Loucy (cell line): Measurements from ENCODE around the gene RARB.

Experiments used
- EZH2phosphoT487 ChIP-seq: fragments of 200-600 bp; IDR thresholded peaks from 2 replicates; pipeline ENCODE4 v1.6.1; 2018; ENCODE audit warnings: antibody characterized with exemption, mild to moderate bottlenecking, moderate library complexity, borderline replicate concordance
- TF ChIP-seq, protein P1 (sequence below): fragments of 200-600 bp; sonication (generic); conservative IDR thresholded peaks from 2 replicates; pipeline ENCODE4 v1.5.1; 2014; ENCODE audit warnings: mild to moderate bottlenecking, antibody characterized with exemption, low read length

GRCh38 chr3:25416176-25416575 is 11.9 kb upstream of the RARB start:
- TF ChIP-seq, protein P1, sequence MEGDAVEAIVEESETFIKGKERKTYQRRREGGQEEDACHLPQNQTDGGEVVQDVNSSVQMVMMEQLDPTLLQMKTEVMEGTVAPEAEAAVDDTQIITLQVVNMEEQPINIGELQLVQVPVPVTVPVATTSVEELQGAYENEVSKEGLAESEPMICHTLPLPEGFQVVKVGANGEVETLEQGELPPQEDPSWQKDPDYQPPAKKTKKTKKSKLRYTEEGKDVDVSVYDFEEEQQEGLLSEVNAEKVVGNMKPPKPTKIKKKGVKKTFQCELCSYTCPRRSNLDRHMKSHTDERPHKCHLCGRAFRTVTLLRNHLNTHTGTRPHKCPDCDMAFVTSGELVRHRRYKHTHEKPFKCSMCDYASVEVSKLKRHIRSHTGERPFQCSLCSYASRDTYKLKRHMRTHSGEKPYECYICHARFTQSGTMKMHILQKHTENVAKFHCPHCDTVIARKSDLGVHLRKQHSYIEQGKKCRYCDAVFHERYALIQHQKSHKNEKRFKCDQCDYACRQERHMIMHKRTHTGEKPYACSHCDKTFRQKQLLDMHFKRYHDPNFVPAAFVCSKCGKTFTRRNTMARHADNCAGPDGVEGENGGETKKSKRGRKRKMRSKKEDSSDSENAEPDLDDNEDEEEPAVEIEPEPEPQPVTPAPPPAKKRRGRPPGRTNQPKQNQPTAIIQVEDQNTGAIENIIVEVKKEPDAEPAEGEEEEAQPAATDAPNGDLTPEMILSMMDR = no peak
- TF ChIP-seq EZH2phosphoT487 = no peak
